SIG-M5 (cell line): ENCODE data around the gene SGTA.
"Not testable (repeated sequence)": the region's sequence is repeated elsewhere in the genome, so short reads cannot be mapped to it uniquely, and the experiment has no call there.

ENCODE experiments used
- DNase-seq: peaks from one replicate; lab custom pipeline; 2025; lab: John Stamatoyannopoulos, UW

SGTA gene

GRCh38 chr19:2713170-2713569 is 69.9 kb downstream of the SGTA start:
- DNase-seq = not testable (repeated sequence)

- no peak for DNase-seq
Observed at GRCh38 chr19:2711875-2712205, 71.2 kb downstream of the SGTA start.

GRCh38 chr19:2711172-2711874 is 71.8 kb downstream of the SGTA start:
- no peak for DNase-seq

GRCh38 chr19:2706251-2706650 is 76.8 kb downstream of the SGTA start:
- no peak for DNase-seq
